ENCODE data around the gene ABCA4. TPM values are rescaled to one million over a fixed set of nuclear protein-coding genes. Genes with fewer than 3 reads are reported as not detected.
"Not testable (repeated sequence)": the region's sequence is repeated elsewhere in the genome, so short reads cannot be mapped to it uniquely, and the experiment has no call there.

ABCA4 gene
- 7.2 and 7.4 TPM in 2 replicates for polyA plus RNA-seq (2013)

DNA sequence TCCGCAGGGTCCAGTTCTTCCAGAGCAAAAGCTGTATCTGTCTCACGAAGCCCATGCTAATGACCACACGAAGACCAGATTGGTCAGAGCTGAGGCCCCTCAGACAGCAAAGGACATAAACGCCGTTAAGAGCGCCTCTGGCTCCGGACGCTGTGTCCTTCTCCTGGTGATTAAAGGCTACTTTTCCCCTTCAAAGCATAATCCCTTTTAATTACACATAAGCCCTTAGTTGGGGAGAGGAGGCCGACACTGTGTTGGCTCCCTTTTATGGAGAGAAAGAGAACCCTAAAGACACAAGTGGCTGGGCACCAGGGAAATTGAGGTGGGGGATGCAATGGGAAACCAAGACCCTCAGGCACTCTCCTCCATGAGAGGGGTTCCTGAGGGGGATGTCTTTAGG, at the start of gene ABCA4:
TSS of gene ABCA4 (minus strand) at position 158 of the 400 bp plus-strand sequence. CDS start at position 55, 103 bp downstream.
- Histone ChIP-seq H3K4me1 (ENCODE audit: control insufficient read depth in 1 of 2, insufficient read depth in 2 of 2, low read length in 2 of 2) (peaks cover 41 to 51% of the 10 kb centered on the region in 2 experiments), H3K9ac (ENCODE audit: low read length) (no peak within 1 kb of the TSS), H3K36me3 (ENCODE audit: control insufficient read depth in 1 of 2, insufficient read depth in 2 of 2, low read length in 2 of 2) (no peaks in the 10 kb centered on the region), H3K27ac (ENCODE audit: low read depth, low read length) (peak within 1 kb of the TSS; percentile 100), H3K4me3 (ENCODE audit: low read depth, low read length) (no peak within 1 kb of the TSS), H4K12ac (ENCODE audit: low read depth, low read length) (no peak within 1 kb of the TSS), H3K14ac (ENCODE audit: low read length) (peak within 1 kb of the TSS; percentile 69), H2AFZ (ENCODE audit: insufficient read depth, low read length, poor library complexity) (no peak within 1 kb of the TSS), H4K8ac (ENCODE audit: low read depth, low read length) (peak within 1 kb of the TSS; percentile 81), H3K23ac (ENCODE audit: low read length) (no peak within 1 kb of the TSS), H2BK12ac (ENCODE audit: low read length) (peak within 1 kb of the TSS; percentile 98), H3K27me3 (ENCODE audit: insufficient read depth, low read length) (no peaks in the 10 kb centered on the region), H2BK120ac (ENCODE audit: insufficient read depth, low read length, poor library complexity) (peak within 1 kb of the TSS; percentile 97), H2AK5ac (ENCODE audit: low read length) (peak within 1 kb of the TSS; percentile 89), H3K4ac (ENCODE audit: low read depth, low read length) (peak within 1 kb of the TSS; percentile 43), H3K18ac (ENCODE audit: low read length) (peak within 1 kb of the TSS; percentile 54), H4K91ac (ENCODE audit: low read depth, low read length) (peak within 1 kb of the TSS; percentile 96), H3K4me2 (ENCODE audit: low read length) (no peak within 1 kb of the TSS), H3K79me1 (ENCODE audit: low read length) (peaks cover 52% of the 10 kb centered on the region), H2BK5ac (ENCODE audit: low read depth, low read length, poor library complexity) (peak within 1 kb of the TSS; percentile 85), H3K9me3 (ENCODE audit: insufficient read depth, low read depth, low read length) (no peaks in the 10 kb centered on the region), H3K79me2 (ENCODE audit: control insufficient read depth, insufficient read depth, low read length, poor library complexity) (peaks cover 16% of the 10 kb centered on the region)
- no CpG with 5 or more reads among the region's 9 CpGs for WGBS (ENCODE audit: extremely low coverage, insufficient coverage, insufficient read length)
- DNase-seq = no peak

DNA sequence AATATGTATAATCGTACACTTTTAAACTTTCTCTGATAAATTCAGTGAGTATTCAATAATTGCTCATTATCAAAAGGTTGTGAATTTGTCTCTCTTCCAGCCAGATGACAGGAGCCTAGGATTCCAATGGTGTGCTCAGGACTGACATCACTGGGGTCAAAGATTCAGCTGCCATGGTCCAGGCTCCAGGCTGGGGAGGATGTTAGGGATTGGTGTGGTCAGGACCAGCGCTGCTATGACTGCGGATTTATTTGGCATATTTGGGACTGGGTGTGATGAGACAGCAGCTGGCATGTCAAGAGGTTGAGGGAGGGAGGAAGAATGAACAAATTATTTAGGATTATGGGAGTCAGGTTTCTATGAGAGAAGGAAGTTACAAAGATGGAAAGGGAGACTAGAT, 48.2 kb upstream of the ABCA4 start:
- no peak overlapping the region for H2BK5ac ChIP-seq (ENCODE audit: low read depth, low read length, poor library complexity)
- H3K14ac ChIP-seq (ENCODE audit: low read length) = no peak overlapping the region
- no peak overlapping the region for H3K4me2 ChIP-seq (ENCODE audit: low read length)
- H2BK12ac ChIP-seq (ENCODE audit: low read length) = no peak overlapping the region
- H3K36me3 ChIP-seq (ENCODE audit: control insufficient read depth in 1 of 2, insufficient read depth in 2 of 2, low read length in 2 of 2) = peaks cover 9 to 11% of the 10 kb centered on the region in 2 experiments
- no peak overlapping the region for H2AK5ac ChIP-seq (ENCODE audit: low read length)
- no peak overlapping the region for H4K91ac ChIP-seq (ENCODE audit: low read depth, low read length)
- no peak overlapping the region for H3K23ac ChIP-seq (ENCODE audit: low read length)
- no peak overlapping the region for H3K27ac ChIP-seq (ENCODE audit: low read depth, low read length)
- no peak overlapping the region for H3K9ac ChIP-seq (ENCODE audit: low read length)
- no peaks in the 10 kb centered on the region for H3K9me3 ChIP-seq (ENCODE audit: insufficient read depth, low read depth, low read length)
- H3K27me3 ChIP-seq (ENCODE audit: insufficient read depth, low read length) = no peaks in the 10 kb centered on the region
- H2AFZ ChIP-seq (ENCODE audit: insufficient read depth, low read length, poor library complexity) = no peak overlapping the region
- H2BK120ac ChIP-seq (ENCODE audit: insufficient read depth, low read length, poor library complexity) = no peak overlapping the region
- no peak overlapping the region for H3K4me3 ChIP-seq (ENCODE audit: low read depth, low read length)
- no peaks in the 10 kb centered on the region for H3K4me1 ChIP-seq (ENCODE audit: control insufficient read depth in 1 of 2, insufficient read depth in 2 of 2, low read length in 2 of 2)
- no peak overlapping the region for H4K12ac ChIP-seq (ENCODE audit: low read depth, low read length)
- H4K8ac ChIP-seq (ENCODE audit: low read depth, low read length) = no peak overlapping the region
- H3K79me1 ChIP-seq (ENCODE audit: low read length) = no peaks in the 10 kb centered on the region
- H3K18ac ChIP-seq (ENCODE audit: low read length) = no peak overlapping the region
- no peaks in the 10 kb centered on the region for H3K79me2 ChIP-seq (ENCODE audit: control insufficient read depth, insufficient read depth, low read length, poor library complexity)
- no peak for DNase-seq
- WGBS (ENCODE audit: extremely low coverage, insufficient coverage, insufficient read length) = no CpG with 5 or more reads among the region's 3 CpGs
- no peak overlapping the region for H3K4ac ChIP-seq (ENCODE audit: low read depth, low read length)

DNA sequence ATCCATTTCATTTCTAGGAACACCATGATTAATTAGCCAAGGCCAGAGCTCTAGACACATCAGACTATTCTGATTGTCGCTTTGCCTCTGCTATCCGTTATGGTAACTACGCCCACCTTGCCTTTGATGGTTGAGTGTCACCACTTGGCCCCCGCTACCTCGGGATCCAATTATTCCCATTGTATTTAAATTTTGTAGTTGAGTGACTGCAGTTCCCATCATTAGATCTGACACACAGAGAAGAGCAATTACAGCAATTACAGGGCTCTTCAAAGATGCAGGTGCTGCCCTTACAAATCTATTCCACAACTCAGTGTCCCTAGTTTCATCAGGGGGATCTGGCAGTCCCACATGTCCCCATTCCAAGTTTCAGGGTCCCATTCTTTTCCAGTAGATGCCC, 44.9 kb upstream of the ABCA4 start:
- H3K23ac ChIP-seq (ENCODE audit: low read length) = no peak overlapping the region
- no peak overlapping the region for H3K4ac ChIP-seq (ENCODE audit: low read depth, low read length)
- no peak overlapping the region for H3K4me3 ChIP-seq (ENCODE audit: low read depth, low read length)
- no peak overlapping the region for H3K27ac ChIP-seq (ENCODE audit: low read depth, low read length)
- H3K27me3 ChIP-seq (ENCODE audit: insufficient read depth, low read length) = no peaks in the 10 kb centered on the region
- H3K9me3 ChIP-seq (ENCODE audit: insufficient read depth, low read depth, low read length) = no peaks in the 10 kb centered on the region
- WGBS (ENCODE audit: extremely low coverage, insufficient coverage, insufficient read length) = no CpG with 5 or more reads among the region's 5 CpGs
- peaks cover 2 to 3% of the 10 kb centered on the region in 2 experiments for H3K36me3 ChIP-seq (ENCODE audit: control insufficient read depth in 1 of 2, insufficient read depth in 2 of 2, low read length in 2 of 2)
- H4K12ac ChIP-seq (ENCODE audit: low read depth, low read length) = no peak overlapping the region
- no peak overlapping the region for H4K91ac ChIP-seq (ENCODE audit: low read depth, low read length)
- H2BK12ac ChIP-seq (ENCODE audit: low read length) = no peak overlapping the region
- H3K79me2 ChIP-seq (ENCODE audit: control insufficient read depth, insufficient read depth, low read length, poor library complexity) = no peaks in the 10 kb centered on the region
- peaks cover 0 to 3% of the 10 kb centered on the region in 2 experiments for H3K4me1 ChIP-seq (ENCODE audit: control insufficient read depth in 1 of 2, insufficient read depth in 2 of 2, low read length in 2 of 2)
- no peak overlapping the region for H3K18ac ChIP-seq (ENCODE audit: low read length)
- no peak overlapping the region for H2BK5ac ChIP-seq (ENCODE audit: low read depth, low read length, poor library complexity)
- no peak overlapping the region for H2AFZ ChIP-seq (ENCODE audit: insufficient read depth, low read length, poor library complexity)
- DNase-seq = no peak
- no peak overlapping the region for H3K9ac ChIP-seq (ENCODE audit: low read length)
- no peak overlapping the region for H3K14ac ChIP-seq (ENCODE audit: low read length)
- no peak overlapping the region for H3K4me2 ChIP-seq (ENCODE audit: low read length)
- H2BK120ac ChIP-seq (ENCODE audit: insufficient read depth, low read length, poor library complexity) = no peak overlapping the region
- no peak overlapping the region for H2AK5ac ChIP-seq (ENCODE audit: low read length)
- no peak overlapping the region for H4K8ac ChIP-seq (ENCODE audit: low read depth, low read length)
- no peaks in the 10 kb centered on the region for H3K79me1 ChIP-seq (ENCODE audit: low read length)

DNA sequence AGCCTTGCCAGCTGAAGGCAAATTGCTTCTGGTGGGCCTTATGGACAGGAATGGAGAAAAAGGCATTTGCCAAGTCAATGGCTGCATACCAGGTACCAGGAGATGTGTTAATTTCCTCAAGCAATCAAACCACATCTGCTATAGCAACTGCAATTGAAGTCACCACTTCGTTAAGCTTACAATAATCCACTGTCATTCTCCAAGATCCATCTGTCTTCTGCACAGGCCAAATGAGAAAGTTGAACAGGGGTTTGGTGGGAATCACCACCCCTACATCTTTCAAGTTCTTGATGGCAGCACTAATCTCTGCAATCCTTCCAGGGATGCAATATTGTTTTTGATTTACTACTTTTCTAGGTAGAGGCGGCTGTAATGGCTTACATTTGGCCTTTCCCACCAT, 43.9 kb upstream of the ABCA4 start:
- H3K9me3 ChIP-seq (ENCODE audit: insufficient read depth, low read depth, low read length); H3K79me1 ChIP-seq (ENCODE audit: low read length); H3K23ac ChIP-seq (ENCODE audit: low read length); H3K9ac ChIP-seq (ENCODE audit: low read length); H3K14ac ChIP-seq (ENCODE audit: low read length); DNase-seq; H3K36me3 ChIP-seq (ENCODE audit: control insufficient read depth in 1 of 2, insufficient read depth in 2 of 2, low read length in 2 of 2); H2BK5ac ChIP-seq (ENCODE audit: low read depth, low read length, poor library complexity); H4K12ac ChIP-seq (ENCODE audit: low read depth, low read length); H3K27me3 ChIP-seq (ENCODE audit: insufficient read depth, low read length); H3K27ac ChIP-seq (ENCODE audit: low read depth, low read length); H3K79me2 ChIP-seq (ENCODE audit: control insufficient read depth, insufficient read depth, low read length, poor library complexity); H3K4ac ChIP-seq (ENCODE audit: low read depth, low read length); H2BK120ac ChIP-seq (ENCODE audit: insufficient read depth, low read length, poor library complexity); H3K4me2 ChIP-seq (ENCODE audit: low read length); H2BK12ac ChIP-seq (ENCODE audit: low read length); H3K18ac ChIP-seq (ENCODE audit: low read length); H3K4me1 ChIP-seq (ENCODE audit: control insufficient read depth in 1 of 2, insufficient read depth in 2 of 2, low read length in 2 of 2); H4K8ac ChIP-seq (ENCODE audit: low read depth, low read length); H3K4me3 ChIP-seq (ENCODE audit: low read depth, low read length); H2AFZ ChIP-seq (ENCODE audit: insufficient read depth, low read length, poor library complexity); H4K91ac ChIP-seq (ENCODE audit: low read depth, low read length); H2AK5ac ChIP-seq (ENCODE audit: low read length): not testable (repeated sequence)
- no CpG with 5 or more reads among the region's 2 CpGs for WGBS (ENCODE audit: extremely low coverage, insufficient coverage, insufficient read length)
